Ishikawa (cell line): Measurements from ENCODE around the gene EPHB1.

Experiments used
- CEBPB ChIP-seq: IDR thresholded peaks from 2 replicates; pipeline ENCODE4 v1.6.1; 2012
- CREB1 ChIP-seq: IDR thresholded peaks from 2 replicates; pipeline ENCODE4 v1.6.1; 2012; ENCODE audit warnings: low read depth
- EP300 ChIP-seq: IDR thresholded peaks from 2 replicates; pipeline ENCODE4 v1.6.1; 2012; ENCODE audit warnings: borderline replicate concordance
- FOXM1 ChIP-seq: IDR thresholded peaks from 2 replicates; pipeline ENCODE4 v1.6.1; 2012; ENCODE audit warnings: low read depth, borderline replicate concordance
- RAD21 ChIP-seq: IDR thresholded peaks from 2 replicates; pipeline ENCODE4 v1.6.1; 2012; ENCODE audit warnings: low read depth
- TAF1 ChIP-seq: IDR thresholded peaks from 2 replicates; pipeline ENCODE4 v1.6.1; 2012; ENCODE audit warnings: low read depth, mild to moderate bottlenecking
- TCF12 ChIP-seq: IDR thresholded peaks from 2 replicates; pipeline ENCODE4 v1.6.1; 2012; ENCODE audit warnings: low read depth
- TEAD4 ChIP-seq: IDR thresholded peaks from 2 replicates; pipeline ENCODE4 v1.6.1; 2012
- YY1 ChIP-seq: IDR thresholded peaks from 2 replicates; pipeline ENCODE4 v1.6.1; 2012; ENCODE audit warnings: low read depth
- ZBTB7A ChIP-seq: IDR thresholded peaks from 2 replicates; pipeline ENCODE4 v1.6.1; 2012; ENCODE audit warnings: low read depth

GRCh38 chr3:134952371-134952770 is 157.3 kb downstream of the EPHB1 start:
- TF ChIP-seq RAD21 (no peak), ZBTB7A (no peak), TCF12 (no peak), YY1 (no peak), FOXM1 (no peak), CEBPB (no peak), TEAD4 (no peak), TAF1 (no peak), EP300 (no peak), CREB1 (no peak)
